ENCODE data around the gene UBE3C.
"Not testable (repeated sequence)": the region's sequence is repeated elsewhere in the genome, so short reads cannot be mapped to it uniquely, and the experiment has no call there.

DNA sequence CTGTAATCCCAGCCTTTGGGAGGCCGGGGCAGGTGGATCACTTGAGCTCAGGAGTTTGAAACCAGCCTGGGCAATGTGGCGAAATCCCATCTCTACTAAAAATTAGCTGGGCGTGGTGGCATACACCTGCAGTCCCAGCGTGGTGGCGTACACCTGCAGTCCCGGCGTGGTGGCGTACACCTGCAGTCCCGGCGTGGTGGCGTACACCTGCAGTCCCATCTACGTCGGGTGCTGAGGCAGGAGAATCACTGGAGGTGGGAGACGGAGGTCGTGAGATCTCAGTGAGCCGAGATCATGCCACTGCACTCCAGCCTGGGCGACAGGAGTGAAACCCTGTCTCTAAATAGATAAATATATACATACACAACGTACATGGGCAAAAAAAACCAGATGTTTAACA is 116.1 kb downstream of the UBE3C start:
- TF ChIP-seq, protein P1, sequence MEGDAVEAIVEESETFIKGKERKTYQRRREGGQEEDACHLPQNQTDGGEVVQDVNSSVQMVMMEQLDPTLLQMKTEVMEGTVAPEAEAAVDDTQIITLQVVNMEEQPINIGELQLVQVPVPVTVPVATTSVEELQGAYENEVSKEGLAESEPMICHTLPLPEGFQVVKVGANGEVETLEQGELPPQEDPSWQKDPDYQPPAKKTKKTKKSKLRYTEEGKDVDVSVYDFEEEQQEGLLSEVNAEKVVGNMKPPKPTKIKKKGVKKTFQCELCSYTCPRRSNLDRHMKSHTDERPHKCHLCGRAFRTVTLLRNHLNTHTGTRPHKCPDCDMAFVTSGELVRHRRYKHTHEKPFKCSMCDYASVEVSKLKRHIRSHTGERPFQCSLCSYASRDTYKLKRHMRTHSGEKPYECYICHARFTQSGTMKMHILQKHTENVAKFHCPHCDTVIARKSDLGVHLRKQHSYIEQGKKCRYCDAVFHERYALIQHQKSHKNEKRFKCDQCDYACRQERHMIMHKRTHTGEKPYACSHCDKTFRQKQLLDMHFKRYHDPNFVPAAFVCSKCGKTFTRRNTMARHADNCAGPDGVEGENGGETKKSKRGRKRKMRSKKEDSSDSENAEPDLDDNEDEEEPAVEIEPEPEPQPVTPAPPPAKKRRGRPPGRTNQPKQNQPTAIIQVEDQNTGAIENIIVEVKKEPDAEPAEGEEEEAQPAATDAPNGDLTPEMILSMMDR (IDR thresholded peaks at IDR 0.05), result not testable (repeated sequence)
- not testable (repeated sequence) for TF ChIP-seq POLR2A (IDR thresholded peaks at IDR 0.05)
